Measurements from ENCODE around the gene ST6GALNAC3.

ST6GALNAC3 gene

GRCh38 chr1:76250271-76250670 lies 175.7 kb downstream of the ST6GALNAC3 start:
- Histone ChIP-seq H3K4me2 (no peak overlapping the region), H3K9ac (no peak overlapping the region), H2AFZ (ENCODE audit: low read depth) (no peak overlapping the region), H3K4me3 (IDR thresholded peaks at IDR 0.05; ENCODE audit: insufficient read depth, low read depth, low read length) (no peak overlapping the region), H3K79me2 (ENCODE audit: insufficient read depth, low read depth) (no peaks in the 10 kb centered on the region), H3K36me3 (ENCODE audit: insufficient read depth) (no peaks in the 10 kb centered on the region), H4K20me1 (ENCODE audit: insufficient read depth) (no peaks in the 10 kb centered on the region), H3K27ac (no peak overlapping the region), H3K4me1 (ENCODE audit: low read depth, poor library complexity, severe bottlenecking) (no peaks in the 10 kb centered on the region), H3K27me3 (ENCODE audit: insufficient read depth, low read depth) (no peaks in the 10 kb centered on the region)
- TF ChIP-seq CTCF (conservative IDR thresholded peaks at IDR 0.05; ENCODE audit: low read depth, low read length) = no peak

DNA sequence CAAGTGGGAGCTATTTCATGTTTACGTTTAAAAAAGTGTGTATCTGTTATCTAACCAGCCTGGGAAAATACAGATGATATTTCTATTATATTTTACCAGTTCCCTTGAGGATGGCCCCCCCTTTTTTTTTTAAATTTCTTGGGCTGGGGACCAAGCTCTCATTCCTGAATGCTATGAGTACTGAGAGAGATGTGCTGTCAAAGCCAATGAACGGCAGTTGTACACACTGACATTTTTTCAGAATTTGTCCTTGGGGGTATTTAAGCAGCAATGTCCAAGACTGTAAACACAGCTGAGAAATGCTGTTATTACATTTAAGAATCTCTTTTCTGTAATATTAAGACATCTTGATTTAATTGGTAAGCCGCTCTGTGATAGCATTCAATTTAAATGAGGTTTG lies 177.9 kb downstream of the ST6GALNAC3 start:
- no peak overlapping the region for H3K4me2 ChIP-seq
- no peaks in the 10 kb centered on the region for H4K20me1 ChIP-seq (ENCODE audit: insufficient read depth)
- H3K27ac ChIP-seq = no peak overlapping the region
- H3K9ac ChIP-seq = no peak overlapping the region
- no peak overlapping the region for H3K4me3 ChIP-seq (IDR thresholded peaks at IDR 0.05; ENCODE audit: insufficient read depth, low read depth, low read length)
- no peaks in the 10 kb centered on the region for H3K79me2 ChIP-seq (ENCODE audit: insufficient read depth, low read depth)
- no peak for TF ChIP-seq CTCF (conservative IDR thresholded peaks at IDR 0.05; ENCODE audit: low read depth, low read length)
- H3K27me3 ChIP-seq (ENCODE audit: insufficient read depth, low read depth) = no peaks in the 10 kb centered on the region
- H3K4me1 ChIP-seq (ENCODE audit: low read depth, poor library complexity, severe bottlenecking) = peaks cover 4% of the 10 kb centered on the region
- no peaks in the 10 kb centered on the region for H3K36me3 ChIP-seq (ENCODE audit: insufficient read depth)
- H2AFZ ChIP-seq (ENCODE audit: low read depth) = no peak overlapping the region

GRCh38 chr1:76254104-76255030 lies 179.8 kb downstream of the ST6GALNAC3 start:
- Histone ChIP-seq H3K9ac (no peak overlapping the region), H3K4me2 (no peak overlapping the region), H3K36me3 (ENCODE audit: insufficient read depth) (no peaks in the 10 kb centered on the region), H4K20me1 (ENCODE audit: insufficient read depth) (no peaks in the 10 kb centered on the region), H2AFZ (ENCODE audit: low read depth) (no peak overlapping the region), H3K4me3 (IDR thresholded peaks at IDR 0.05; ENCODE audit: insufficient read depth, low read depth, low read length) (no peak overlapping the region), H3K27me3 (ENCODE audit: insufficient read depth, low read depth) (no peaks in the 10 kb centered on the region), H3K27ac (no peak overlapping the region), H3K4me1 (ENCODE audit: low read depth, poor library complexity, severe bottlenecking) (peaks cover 4% of the 10 kb centered on the region), H3K79me2 (ENCODE audit: insufficient read depth, low read depth) (no peaks in the 10 kb centered on the region)
- no peak for TF ChIP-seq CTCF (conservative IDR thresholded peaks at IDR 0.05; ENCODE audit: low read depth, low read length)

DNA sequence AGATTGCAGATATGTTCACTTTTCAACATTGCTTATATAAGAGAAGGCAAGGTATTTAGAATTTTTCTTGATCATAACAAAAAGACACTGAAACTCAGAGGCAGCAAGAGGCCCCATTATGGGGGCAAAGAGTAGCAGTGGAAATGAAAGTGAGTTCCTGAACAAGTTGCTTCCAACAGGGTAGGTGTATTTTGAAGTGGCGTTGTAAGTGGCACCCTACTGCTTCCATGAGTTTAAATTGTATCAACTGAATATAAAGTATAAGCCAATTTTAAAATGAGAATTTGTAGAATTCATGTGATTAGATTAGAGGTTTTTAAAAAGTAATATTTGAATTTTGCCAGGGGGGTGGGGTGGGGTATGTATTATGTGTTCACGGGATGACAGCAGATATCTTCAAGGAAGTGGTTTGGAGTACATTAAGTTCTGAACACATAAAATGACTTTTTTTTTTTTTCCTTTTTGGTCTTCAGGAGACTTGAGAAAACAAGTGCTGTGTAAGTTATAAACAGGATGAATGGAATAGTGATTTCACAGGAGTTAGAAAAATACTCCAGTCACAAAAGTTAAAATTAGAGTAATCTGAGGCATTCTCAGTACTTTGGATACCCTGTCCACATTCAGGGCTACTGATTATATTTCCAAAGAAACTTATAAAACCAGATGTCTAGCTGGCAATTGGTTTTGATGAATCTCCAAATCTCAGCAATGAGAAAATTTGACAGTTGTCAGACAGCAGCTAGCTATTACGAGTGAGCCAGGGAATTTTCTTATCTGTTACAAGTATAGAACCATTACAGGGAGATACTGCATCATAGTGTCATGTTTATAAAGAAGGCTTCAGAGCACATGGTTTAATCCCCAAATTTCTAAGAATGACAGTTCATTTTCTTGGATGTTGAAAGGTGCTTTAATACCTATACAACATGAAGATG lies 182.0 kb downstream of the ST6GALNAC3 start:
- no peaks in the 10 kb centered on the region for H3K27me3 ChIP-seq (ENCODE audit: insufficient read depth, low read depth)

More for the DNA sequence above, 182.0 kb downstream of the ST6GALNAC3 start:
- no peak overlapping the region for H3K4me3 ChIP-seq (IDR thresholded peaks at IDR 0.05; ENCODE audit: insufficient read depth, low read depth, low read length)
- no peak for TF ChIP-seq CTCF (conservative IDR thresholded peaks at IDR 0.05; ENCODE audit: low read depth, low read length)
- no peaks in the 10 kb centered on the region for H3K36me3 ChIP-seq (ENCODE audit: insufficient read depth)
- H3K4me1 ChIP-seq (ENCODE audit: low read depth, poor library complexity, severe bottlenecking) = peaks cover 4% of the 10 kb centered on the region
- H2AFZ ChIP-seq (ENCODE audit: low read depth) = no peak overlapping the region
- H3K4me2 ChIP-seq = no peak overlapping the region
- H3K27ac ChIP-seq = no peak overlapping the region
- H3K79me2 ChIP-seq (ENCODE audit: insufficient read depth, low read depth) = no peaks in the 10 kb centered on the region
- H3K9ac ChIP-seq = no peak overlapping the region
- H4K20me1 ChIP-seq (ENCODE audit: insufficient read depth) = no peaks in the 10 kb centered on the region

Data from KMS-11 (cell line).